HepG2 (cell line): ENCODE measurements around the gene CSNK1D. TPM values are rescaled to one million over a fixed set of nuclear protein-coding genes. Genes with fewer than 3 reads are reported as not detected.
A peak's percentile ranks its signal among the peaks of the same experiment; 100 is the strongest.

Source experiments
- AGO1 ChIP-seq: fragments of 200-400 bp; formaldehyde crosslinking; IDR thresholded peaks from 2 replicates; pipeline ENCODE4 v1.6.1; 2017; ENCODE audit warnings: mild to moderate bottlenecking, low read depth, low read length, moderate library complexity; ENCODE audit not compliant: poor library complexity, severe bottlenecking
- BCL3 ChIP-seq: sonication (generic); formaldehyde crosslinking; IDR thresholded peaks from 2 replicates; pipeline ENCODE4 v1.5.1; 2020; ENCODE audit warnings: mild to moderate bottlenecking, missing genetic modification reagents, moderate library complexity
- GTF2F1 ChIP-seq: fragments of 150-350 bp; IDR thresholded peaks from 2 replicates; pipeline ENCODE4 v1.6.1; 2014; ENCODE audit warnings: low read length
- GZF1 ChIP-seq: sonication (generic); formaldehyde crosslinking; IDR thresholded peaks from 2 replicates; pipeline ENCODE4 v1.5.1; 2020; ENCODE audit warnings: mild to moderate bottlenecking, missing genetic modification reagents
- KDM4B ChIP-seq: sonication (generic); formaldehyde crosslinking; IDR thresholded peaks from 2 replicates; pipeline ENCODE4 v1.4.0; 2020; ENCODE audit warnings: missing genetic modification reagents
- KLF15 ChIP-seq: sonication (generic); formaldehyde crosslinking; IDR thresholded peaks from 2 replicates; pipeline ENCODE4 v1.8.1; 2023; ENCODE audit warnings: borderline replicate concordance, mild to moderate bottlenecking, inconsistent platforms, missing genetic modification reagents, mixed read lengths
- MAFK ChIP-seq, 2 experiments: IDR thresholded peaks in 1 of 2; conservative IDR thresholded peaks in 1 of 2; 2 replicates each; pipeline ENCODE4 v1.6.1; 2011; ENCODE audit warnings: improper control_type of control experiment in 2 of 2, low read length in 2 of 2
- NRL ChIP-seq: sonication (generic); formaldehyde crosslinking; IDR thresholded peaks from 2 replicates; pipeline ENCODE4 v1.5.0; 2020; ENCODE audit warnings: missing genetic modification reagents, mild to moderate bottlenecking, moderate library complexity, borderline replicate concordance
- PHB2 ChIP-seq: fragments of 450-650 bp; IDR thresholded peaks from 2 replicates; pipeline ENCODE4 v1.6.1; 2018; ENCODE audit not compliant: partially characterized antibody
- PRDM10 ChIP-seq: sonication (generic); formaldehyde crosslinking; IDR thresholded peaks from 2 replicates; pipeline ENCODE4 v1.4.0; 2020; ENCODE audit warnings: low read depth, missing genetic modification reagents
- SRSF4 ChIP-seq: fragments of 200-400 bp; formaldehyde crosslinking; IDR thresholded peaks from one replicate; pipeline ENCODE4 v1.6.1; 2018; ENCODE audit warnings: mild to moderate bottlenecking, low read depth, low read length, moderate library complexity; ENCODE audit not compliant: poor library complexity, severe bottlenecking
- ZBTB26 ChIP-seq: IDR thresholded peaks from 2 replicates; pipeline ENCODE4 v1.6.1; 2016; ENCODE audit warnings: missing compliant biosample characterization, missing genetic modification reagents, borderline replicate concordance
- ZNF124 ChIP-seq: sonication (generic); formaldehyde crosslinking; IDR thresholded peaks from 2 replicates; pipeline ENCODE4 v1.4.0; 2020; ENCODE audit warnings: missing genetic modification reagents
- ZNF333 ChIP-seq: sonication (generic); formaldehyde crosslinking; IDR thresholded peaks from 2 replicates; pipeline ENCODE4 v1.4.0; 2020; ENCODE audit warnings: mild to moderate bottlenecking, missing genetic modification reagents, borderline replicate concordance
- ZNF337 ChIP-seq: sonication (generic); formaldehyde crosslinking; IDR thresholded peaks from 2 replicates; pipeline ENCODE4 v1.5.1; 2020; ENCODE audit warnings: missing genetic modification reagents, low read depth, mild to moderate bottlenecking, borderline replicate concordance
- ZNF513 ChIP-seq: sonication (generic); formaldehyde crosslinking; conservative IDR thresholded peaks from 2 replicates; pipeline ENCODE4 v1.5.0; 2020; ENCODE audit warnings: missing genetic modification reagents
- ZNF670 ChIP-seq: sonication (generic); formaldehyde crosslinking; IDR thresholded peaks from 2 replicates; pipeline ENCODE4 v1.8.0; 2022; ENCODE audit warnings: mild to moderate bottlenecking, missing genetic modification reagents, borderline replicate concordance
- polyA plus RNA-seq, 8 experiments: library from polyadenylated mRNA; depleted of rRNA in 3 of 8; stranded (reverse) in 7 of 8; unstranded in 1 of 8; fragments of >200 nt; fragmentation: Illumina TruSeq in 4 of 8; extraction: Trizol in 4 of 8; gene quantifications; 2 replicates each; pipeline versions ENCODE4 v1.2.1 to v1.2.3, GENCODE V29; 2011 to 2016; ENCODE audit warnings: low read depth in 4 of 8, missing spikeins in 1 of 8, mixed read lengths in 1 of 8; ENCODE audit not compliant: insufficient read depth in 1 of 8
- total RNA-seq, 5 experiments: library from RNA; depleted of rRNA; stranded (reverse); fragments of >200 nt; fragmentation: Illumina TruSeq; extraction: Trizol; gene quantifications; 2 replicates each; pipeline ENCODE4 v1.2.3, GENCODE V29; 2016; ENCODE audit warnings: low read depth in 1 of 5
- TF ChIP-seq, protein P1 (sequence below): sonication (generic); formaldehyde crosslinking; IDR thresholded peaks from 2 replicates; pipeline ENCODE4 v1.4.0; 2020; ENCODE audit warnings: missing genetic modification reagents

Gene CSNK1D
- total and polyA plus RNA-seq, 2 of the 13 experiments (the other 11 are each of a cell fraction or from before 2014, with no cell fraction given), result 31.5 to 128 TPM

GRCh38 chr17:82230609-82231311 is 42.7 kb downstream of the CSNK1D start (continued):
- TF ChIP-seq, protein P1, sequence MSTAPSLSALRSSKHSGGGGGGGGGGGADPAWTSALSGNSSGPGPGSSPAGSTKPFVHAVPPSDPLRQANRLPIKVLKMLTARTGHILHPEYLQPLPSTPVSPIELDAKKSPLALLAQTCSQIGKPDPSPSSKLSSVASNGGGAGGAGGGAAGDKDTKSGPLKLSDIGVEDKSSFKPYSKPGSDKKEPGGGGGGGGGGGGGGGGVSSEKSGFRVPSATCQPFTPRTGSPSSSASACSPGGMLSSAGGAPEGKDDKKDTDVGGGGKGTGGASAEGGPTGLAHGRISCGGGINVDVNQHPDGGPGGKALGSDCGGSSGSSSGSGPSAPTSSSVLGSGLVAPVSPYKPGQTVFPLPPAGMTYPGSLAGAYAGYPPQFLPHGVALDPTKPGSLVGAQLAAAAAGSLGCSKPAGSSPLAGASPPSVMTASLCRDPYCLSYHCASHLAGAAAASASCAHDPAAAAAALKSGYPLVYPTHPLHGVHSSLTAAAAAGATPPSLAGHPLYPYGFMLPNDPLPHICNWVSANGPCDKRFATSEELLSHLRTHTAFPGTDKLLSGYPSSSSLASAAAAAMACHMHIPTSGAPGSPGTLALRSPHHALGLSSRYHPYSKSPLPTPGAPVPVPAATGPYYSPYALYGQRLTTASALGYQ (CRISPR knock-in tag), result peak; percentile 96
- TF ChIP-seq NRL (peak; percentile 87; the same call in 1 of the 2 replicates), GTF2F1 (no peak), BCL3 (CRISPR knock-in tag) (peak; percentile 94), ZNF670 (CRISPR knock-in tag) (peak; percentile 99), KDM4B (no peak), ZBTB26 (CRISPR knock-in tag) (peak; percentile 85; the same call in 1 of the 2 replicates), GZF1 (CRISPR knock-in tag) (peak; percentile 99), ZNF513 (CRISPR knock-in tag) (0 out of 2 replicates have a peak, but pooled peaks have one; percentile 60), PRDM10 (no peak; the same call in 1 of the 2 replicates), SRSF4 (no peak), ZNF333 (CRISPR knock-in tag) (peak; percentile 85), PHB2 (no peak), ZNF337 (CRISPR knock-in tag) (peak; percentile 81; the same call in 1 of the 2 replicates), AGO1 (peak; percentile 55), KLF15 (CRISPR knock-in tag) (peak; percentile 95), MAFK (conservative IDR thresholded peaks at IDR 0.05 in 1 of 2, IDR thresholded peaks at IDR 0.05 in 1 of 2; ENCODE audit: low read length in 2 of 2) (peak in 1 of 2 experiments; percentile 53; a peak in 2 of 4 replicates), ZNF124 (peak; percentile 80)
